H1 (cell line): Measurements from ENCODE around the gene IFNA16. TPM values are rescaled to one million over a fixed set of nuclear protein-coding genes. Genes with fewer than 3 reads are reported as not detected.

Source experiments
- CTCF ChIA-PET: fragments of 300-600 bp; sonication (Branson Sonifier 250); formaldehyde crosslinking; loops from one replicate; lab custom pipeline; 2021; ENCODE audit not compliant: partially characterized antibody; lab: Charles Lee
- POLR2A ChIA-PET: fragments of 300-600 bp; sonication (Branson Sonifier 250); formaldehyde crosslinking; loops from one replicate; lab custom pipeline; 2021; ENCODE audit warnings: inconsistent platforms; ENCODE audit not compliant: partially characterized antibody; lab: Charles Lee
- DNase-seq, 2 experiments: peaks; one replicate each; pipeline versions ENCODE4 v3.0.0 to v3.0.0-alpha.2; 2010 to 2022; ENCODE audit warnings: low spot score in 2 of 2, low read depth in 1 of 2, mixed read lengths in 1 of 2
- FAIRE-seq: peaks from 2 replicates; lab custom pipeline; 2011; peaks lifted over from hg19 to GRCh38; lab: Jason Lieb, UNC
- H2AFZ ChIP-seq: 2 replicates; pipeline ENCODE4 v1.8.1; 2012; ENCODE audit warnings: low read length, inconsistent platforms
- H2AK5ac ChIP-seq: 2 replicates; pipeline ENCODE4 v1.6.1; 2013; ENCODE audit warnings: low read depth, low read length
- H2BK120ac ChIP-seq: replicated peaks from 2 replicates; pipeline ENCODE3; 2013; ENCODE audit warnings: low read depth, low read length, inconsistent platforms
- H2BK12ac ChIP-seq: 2 replicates; pipeline ENCODE4 v1.6.1; 2013; ENCODE audit warnings: low read depth, low read length
- H2BK15ac ChIP-seq: 2 replicates; pipeline ENCODE4 v1.6.1; 2013; ENCODE audit warnings: low read length
- H2BK20ac ChIP-seq: 2 replicates; pipeline ENCODE4 v1.6.1; 2013; ENCODE audit warnings: low read length
- H2BK5ac ChIP-seq: 2 replicates; pipeline ENCODE4 v1.6.1; 2013; ENCODE audit warnings: low read depth, low read length
- H3K14ac ChIP-seq: 2 replicates; pipeline ENCODE4 v1.6.1; 2013; ENCODE audit warnings: inconsistent platforms; ENCODE audit not compliant: insufficient read length
- H3K18ac ChIP-seq: 2 replicates; pipeline ENCODE4 v1.6.1; 2013; ENCODE audit warnings: low read length; ENCODE audit errors: extremely low read depth
- H3K23ac ChIP-seq: 2 replicates; pipeline ENCODE4 v1.6.1; 2013; ENCODE audit warnings: inconsistent platforms; ENCODE audit not compliant: insufficient read length
- H3K23me2 ChIP-seq: 2 replicates; pipeline ENCODE4 v1.6.1; 2013; ENCODE audit warnings: low read depth, low read length
- H3K27ac ChIP-seq: 2 replicates; pipeline ENCODE4 v1.6.1; 2011; ENCODE audit warnings: low read depth, low read length, inconsistent platforms
- H3K27me3 ChIP-seq, 4 experiments: replicated peaks in 1 of 4; 1 replicate in 1 of 4; 2 replicates in 3 of 4; pipeline versions ENCODE4 v1.6.1 to v1.8.1; 2011 to 2013; ENCODE audit warnings: low read length in 3 of 4, mild to moderate bottlenecking in 3 of 4, inconsistent platforms in 2 of 4, mixed read lengths in 2 of 4, moderate library complexity in 1 of 4; ENCODE audit not compliant: control insufficient read depth in 3 of 4, insufficient read depth in 3 of 4; ENCODE audit errors: extremely low read depth in 1 of 4
- H3K36me3 ChIP-seq, 4 experiments: 2 replicates each; pipeline versions ENCODE4 v1.6.1 to v1.8.1; 2011 to 2013; ENCODE audit warnings: mild to moderate bottlenecking in 4 of 4, low read length in 3 of 4, moderate library complexity in 2 of 4, control low read depth in 1 of 4, inconsistent platforms in 1 of 4; ENCODE audit not compliant: insufficient read depth in 4 of 4, control insufficient read depth in 2 of 4
- H3K4ac ChIP-seq: replicated peaks from 2 replicates; pipeline ENCODE3; 2013; ENCODE audit warnings: low read length, low read depth, mixed read lengths, inconsistent platforms; ENCODE audit not compliant: insufficient read length
- H3K4me1 ChIP-seq, 4 experiments: replicated peaks in 1 of 4; 1 replicate in 1 of 4; 2 replicates in 3 of 4; pipeline versions ENCODE4 v1.6.1 to v1.8.1; 2011 to 2013; ENCODE audit warnings: low read length in 3 of 4, inconsistent platforms in 2 of 4, mixed read lengths in 1 of 4; ENCODE audit not compliant: insufficient read depth in 4 of 4, control insufficient read depth in 3 of 4
- H3K4me2 ChIP-seq, 2 experiments: 2 replicates each; pipeline versions ENCODE4 v1.6.1 to v1.8.1; 2011 to 2013; ENCODE audit warnings: low read depth in 2 of 2, low read length in 2 of 2, control low read depth in 1 of 2, inconsistent platforms in 1 of 2, mild to moderate bottlenecking in 1 of 2; ENCODE audit not compliant: insufficient read depth in 1 of 2
- H3K4me3 ChIP-seq, 4 experiments: fragments of 200-600, 300-600 bp in 1 of 4; sonication (generic), shearing (Covaris generic), sonication (Bioruptor Twin) in 1 of 4; 2 replicates each; pipeline versions ENCODE4 v1.5.1 to v1.8.1; 2011 to 2016; ENCODE audit warnings: low read length in 4 of 4, low read depth in 3 of 4, control low read depth in 2 of 4, inconsistent platforms in 2 of 4, mild to moderate bottlenecking in 2 of 4, mixed read lengths in 1 of 4, moderate library complexity in 1 of 4; ENCODE audit not compliant: insufficient read depth in 2 of 4; ENCODE audit errors: extremely low read depth in 1 of 4
- H3K56ac ChIP-seq: replicated peaks from 2 replicates; pipeline ENCODE3; 2013; ENCODE audit warnings: low read depth, mild to moderate bottlenecking, mixed read lengths, low read length, inconsistent platforms; ENCODE audit not compliant: insufficient read length
- H3K79me1 ChIP-seq: 2 replicates; pipeline ENCODE4 v1.6.1; 2013; ENCODE audit warnings: low read depth, low read length, control low read depth
- H3K79me2 ChIP-seq, 2 experiments: 2 replicates each; pipeline versions ENCODE4 v1.6.1 to v1.8.1; 2012 to 2013; ENCODE audit warnings: low read length in 2 of 2, mild to moderate bottlenecking in 2 of 2, inconsistent platforms in 1 of 2; ENCODE audit not compliant: insufficient read depth in 2 of 2, control insufficient read depth in 1 of 2
- H3K9ac ChIP-seq, 4 experiments: replicated peaks in 1 of 4; 1 replicate in 1 of 4; 2 replicates in 3 of 4; pipeline versions ENCODE4 v1.6.1 to v1.8.1; 2011 to 2013; ENCODE audit warnings: low read depth in 3 of 4, low read length in 3 of 4, control low read depth in 2 of 4, mild to moderate bottlenecking in 2 of 4, moderate library complexity in 2 of 4, inconsistent platforms in 1 of 4; ENCODE audit errors: extremely low read depth in 1 of 4
- H3K9me3 ChIP-seq, 2 experiments: 2 replicates each; pipeline versions ENCODE4 v1.6.1 to v1.8.1; 2012 to 2013; ENCODE audit warnings: mild to moderate bottlenecking in 2 of 2, moderate library complexity in 2 of 2, control low read depth in 1 of 2, inconsistent platforms in 1 of 2, low read depth in 1 of 2, low read length in 1 of 2, mixed read lengths in 1 of 2; ENCODE audit not compliant: insufficient read depth in 2 of 2
- H4K20me1 ChIP-seq, 2 experiments: replicated peaks in 1 of 2; 2 replicates each; pipeline versions ENCODE3 to v1.8.1; 2011 to 2013; ENCODE audit warnings: inconsistent platforms in 2 of 2, low read length in 2 of 2, mild to moderate bottlenecking in 1 of 2; ENCODE audit not compliant: insufficient read depth in 2 of 2, control insufficient read depth in 1 of 2
- H4K5ac ChIP-seq: 2 replicates; pipeline ENCODE4 v1.6.1; 2013; ENCODE audit warnings: low read length, low read depth, mixed read lengths, inconsistent platforms; ENCODE audit not compliant: insufficient read length
- H4K8ac ChIP-seq: 2 replicates; pipeline ENCODE4 v1.8.0; 2013; ENCODE audit warnings: mild to moderate bottlenecking, moderate library complexity, low read length, inconsistent platforms; ENCODE audit not compliant: insufficient read depth; ENCODE audit errors: extremely low read depth
- H4K91ac ChIP-seq: replicated peaks from 2 replicates; pipeline ENCODE3; 2013; ENCODE audit warnings: low read length, mixed read lengths, inconsistent platforms; ENCODE audit not compliant: insufficient read length
- CHD1 ChIP-seq: IDR thresholded peaks from 2 replicates; pipeline ENCODE4 v1.6.1; 2012; ENCODE audit warnings: low read depth, low read length, improper control_type of control experiment
- TCF12 ChIP-seq: IDR thresholded peaks from 2 replicates; pipeline ENCODE4 v1.6.1; 2011; ENCODE audit warnings: low read depth, mild to moderate bottlenecking, low read length
- WGBS, 2 experiments: shearing (Covaris generic) in 1 of 2; methylation state at CpG; one replicate each; pipeline versions ENCODE4 v1.1.6 to v1.1.7; 2013 to 2015; ENCODE audit warnings: low lambda C conversion rate in 2 of 2, mixed read lengths in 2 of 2, inconsistent platforms in 1 of 2, low coverage in 1 of 2, missing lambda C conversion rate in 1 of 2; ENCODE audit not compliant: insufficient replicate concordance in 2 of 2, insufficient coverage in 1 of 2, insufficient read length in 1 of 2; ENCODE audit errors: extremely low coverage in 1 of 2, missing lambda C conversion rate in 1 of 2; 5-methylcytosine and 5-hydroxymethylcytosine counted together
- polyA plus RNA-seq, 7 experiments: library from polyadenylated mRNA; depleted of rRNA in 3 of 7; stranded (reverse) in 5 of 7; unstranded in 2 of 7; fragments of >200 nt in 5 of 7; fragments of 200-250 nt in 2 of 7; gene quantifications; 1 replicate in 5 of 7; 2 replicates in 1 of 7; 4 replicates in 1 of 7; pipeline versions ENCODE4 v1.2.1 to v1.2.3, GENCODE V29; 2011 to 2013; ENCODE audit warnings: missing spikeins in 2 of 7, mixed read lengths in 2 of 7
- total RNA-seq: library from RNA; stranded (reverse); fragmentation: NEBNext Ultra II Directional; extraction: Animal tissue kit (Norgen Biotek cat#: 25700); gene quantifications from 2 replicates; pipeline ENCODE4 v1.2.1, GENCODE V29; 2021
- TF ChIP-seq, protein P1 (sequence below): IDR thresholded peaks from 2 replicates; pipeline ENCODE4 v1.6.1; 2011; ENCODE audit warnings: low read depth, mild to moderate bottlenecking, low read length; ENCODE audit not compliant: insufficient read depth

The IFNA16 gene
- total and polyA plus RNA-seq, 2 of the 8 experiments (the other 6 are each of a cell fraction or from before 2014, with no cell fraction given), result not detected

DNA sequence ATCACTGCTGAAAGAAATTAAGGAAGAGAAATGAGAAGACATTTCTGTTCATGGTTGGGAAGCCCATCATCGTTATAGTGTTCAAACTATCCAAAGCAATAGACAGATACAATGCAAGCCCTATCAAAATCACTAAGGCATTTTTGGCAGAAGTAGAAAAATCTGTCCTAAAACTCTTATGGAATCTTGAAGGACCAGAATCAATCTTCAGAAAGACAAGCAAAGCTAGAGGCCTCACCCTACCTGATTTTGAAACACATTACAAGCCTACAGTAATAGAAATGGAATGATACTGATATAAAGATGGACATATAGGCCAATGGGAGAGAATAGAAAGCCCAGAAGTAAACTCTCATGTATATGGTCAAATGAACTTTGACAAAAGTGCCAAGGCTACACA, 45.8 kb downstream of the IFNA16 start:
- H4K8ac ChIP-seq, result no peak overlapping the region
- no peak overlapping the region for H3K14ac ChIP-seq
- H3K4me1 ChIP-seq, result no peaks in the 10 kb centered on the region
- H2BK5ac ChIP-seq, result no peak overlapping the region
- H2BK12ac ChIP-seq, result no peak overlapping the region
- H3K79me2 ChIP-seq, result no peaks in the 10 kb centered on the region
- no peak overlapping the region for H3K23ac ChIP-seq
- DNase-seq, result no peak
- H3K4me2 ChIP-seq, result no peak overlapping the region
- no peak overlapping the region for H4K91ac ChIP-seq
- no peak overlapping the region for H3K4me3 ChIP-seq
- H3K27me3 ChIP-seq, result no peaks in the 10 kb centered on the region
- no peaks in the 10 kb centered on the region for H3K9me3 ChIP-seq
- 88% methylated on average over 1 of the region's 1 CpG; no CpG with 5 or more reads in 1 of the 2 experiments for WGBS, 2 experiments
- no peak overlapping the region for H3K18ac ChIP-seq
- no peak for TF ChIP-seq CHD1
- TF ChIP-seq, protein P1, sequence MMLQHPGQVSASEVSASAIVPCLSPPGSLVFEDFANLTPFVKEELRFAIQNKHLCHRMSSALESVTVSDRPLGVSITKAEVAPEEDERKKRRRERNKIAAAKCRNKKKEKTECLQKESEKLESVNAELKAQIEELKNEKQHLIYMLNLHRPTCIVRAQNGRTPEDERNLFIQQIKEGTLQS, result no peak
- TF ChIP-seq TCF12, result no peak
- H3K79me1 ChIP-seq, result no peaks in the 10 kb centered on the region
- H2BK120ac ChIP-seq, result no peak overlapping the region
- H2AK5ac ChIP-seq, result no peak overlapping the region
- no peaks in the 10 kb centered on the region for H4K20me1 ChIP-seq
- H3K23me2 ChIP-seq, result no peaks in the 10 kb centered on the region
- H2BK20ac ChIP-seq, result no peak overlapping the region
- no peak for FAIRE-seq
- no peak overlapping the region for H3K4ac ChIP-seq
- H3K27ac ChIP-seq, result no peak overlapping the region
- ChIA-PET POLR2A (no interaction called here), CTCF (no interaction called here)
- H4K5ac ChIP-seq, result no peak overlapping the region
- H2AFZ ChIP-seq, result no peak overlapping the region
- no peak overlapping the region for H3K56ac ChIP-seq
- H3K36me3 ChIP-seq, result no peaks in the 10 kb centered on the region
- no peak overlapping the region for H3K9ac ChIP-seq
- H2BK15ac ChIP-seq, result no peak overlapping the region
